Measurements from ENCODE around the gene SRCAP. TPM values are rescaled to one million over a fixed set of nuclear protein-coding genes. Genes with fewer than 3 reads are reported as not detected.
A peak's percentile ranks its signal among the peaks of the same experiment; 100 is the strongest.

SRCAP gene
- total RNA-seq, 1 experiment from 2014 or later: 116 TPM

- Histone ChIP-seq H3K79me2 (ENCODE audit: low read depth) (peaks cover 12% of the 10 kb centered on the region), H3K4me1 (replicated peaks; ENCODE audit: insufficient read depth) (peaks cover 17% of the 10 kb centered on the region), H3K4me2 (peak overlapping the region; percentile 86; the same call in 1 of the 2 replicates), H3K4me3 (no peak overlapping the region), H2AFZ (no peak overlapping the region), H3F3A (ENCODE audit: insufficient read depth, low read depth) (peaks cover 26% of the 10 kb centered on the region), H3K9me3 (ENCODE audit: insufficient read depth, low read depth) (no peaks in the 10 kb centered on the region), H3K36me3 (ENCODE audit: low read depth) (no peaks in the 10 kb centered on the region), H3K27me3 (ENCODE audit: insufficient read depth, low read depth) (no peaks in the 10 kb centered on the region), H3K27ac (no peak overlapping the region), H3K9me2 (ENCODE audit: insufficient read depth) (no peaks in the 10 kb centered on the region), H4K20me1 (ENCODE audit: insufficient read depth) (no peaks in the 10 kb centered on the region)
- intact Hi-C loops (cut with micrococcal nuclease; ENCODE audit: unreplicated experiment): loop anchor here (5.0 to 10.0 kb wide), 3 partner anchors 245 to 802 kb away; partner anchors contain the start of genes ARMC5, CTF1, TBX6 and YPEL3
- TF ChIP-seq CTCF (conservative IDR thresholded peaks at IDR 0.05) (no peak), EZH2 (IDR thresholded peaks at IDR 0.05; ENCODE audit: low read depth) (no peak)
- no TSS peak for BruUV-seq (replicated peaks)
- CTCF ChIA-PET: no interaction called here
- POLR2A ChIA-PET (ENCODE audit: unreplicated experiment): no interaction called here
- DNase-seq: no peak
Observed at GRCh38 chr16:30652718-30653117, 46.3 kb upstream of the SRCAP start.

GRCh38 chr16:30654856-30655255 is 44.1 kb upstream of the SRCAP start:
- no peak for TF ChIP-seq EZH2 (IDR thresholded peaks at IDR 0.05; ENCODE audit: low read depth)
- TF ChIP-seq CTCF (conservative IDR thresholded peaks at IDR 0.05): no peak

GRCh38 chr16:30655815-30656347 is 43.1 kb upstream of the SRCAP start:
- H4K20me1 ChIP-seq (ENCODE audit: insufficient read depth): peaks cover 5% of the 10 kb centered on the region; the same call in 1 of the 2 replicates
- no peaks in the 10 kb centered on the region for H3K9me2 ChIP-seq (ENCODE audit: insufficient read depth)
- POLR2A ChIA-PET (ENCODE audit: unreplicated experiment): no interaction called here
- peaks cover 22% of the 10 kb centered on the region for H3K4me1 ChIP-seq (replicated peaks; ENCODE audit: insufficient read depth)
- H3K36me3 ChIP-seq (ENCODE audit: low read depth): no peaks in the 10 kb centered on the region
- no peak overlapping the region for H3K4me3 ChIP-seq
- H3K9me3 ChIP-seq (ENCODE audit: insufficient read depth, low read depth): no peaks in the 10 kb centered on the region
- no TSS peak for BruUV-seq (replicated peaks)
- intact Hi-C loops (cut with micrococcal nuclease; ENCODE audit: unreplicated experiment): loop anchor here (5.0 to 10.0 kb wide), 4 partner anchors 544 to 799 kb away; partner anchors contain the start of genes ALDOA, ARMC5, GDPD3 and TBX6
- no peak overlapping the region for H3K27ac ChIP-seq
- peaks cover 26% of the 10 kb centered on the region for H3K79me2 ChIP-seq (ENCODE audit: low read depth)
- DNase-seq: no peak
- CTCF ChIA-PET: no interaction called here
- peaks cover 31% of the 10 kb centered on the region for H3F3A ChIP-seq (ENCODE audit: insufficient read depth, low read depth)
- TF ChIP-seq EZH2 (IDR thresholded peaks at IDR 0.05; ENCODE audit: low read depth) (no peak), CTCF (conservative IDR thresholded peaks at IDR 0.05) (no peak)
- no peaks in the 10 kb centered on the region for H3K27me3 ChIP-seq (ENCODE audit: insufficient read depth, low read depth)
- H2AFZ ChIP-seq: no peak overlapping the region
- no peak overlapping the region for H3K4me2 ChIP-seq

More at GRCh38 chr16:30654856-30655255, 44.1 kb upstream of the SRCAP start:
- no peak for DNase-seq
- Histone ChIP-seq H4K20me1 (ENCODE audit: insufficient read depth) (no peaks in the 10 kb centered on the region), H3K9me3 (ENCODE audit: insufficient read depth, low read depth) (no peaks in the 10 kb centered on the region), H3F3A (ENCODE audit: insufficient read depth, low read depth) (peaks cover 32% of the 10 kb centered on the region), H3K4me2 (no peak overlapping the region), H2AFZ (no peak overlapping the region), H3K4me3 (no peak overlapping the region), H3K27ac (no peak overlapping the region), H3K4me1 (replicated peaks; ENCODE audit: insufficient read depth) (peaks cover 17% of the 10 kb centered on the region), H3K9me2 (ENCODE audit: insufficient read depth) (no peaks in the 10 kb centered on the region), H3K27me3 (ENCODE audit: insufficient read depth, low read depth) (no peaks in the 10 kb centered on the region), H3K79me2 (ENCODE audit: low read depth) (peaks cover 16% of the 10 kb centered on the region), H3K36me3 (ENCODE audit: low read depth) (no peaks in the 10 kb centered on the region)
- CTCF ChIA-PET: no interaction called here
- POLR2A ChIA-PET (ENCODE audit: unreplicated experiment): no interaction called here
- intact Hi-C loops (cut with micrococcal nuclease; ENCODE audit: unreplicated experiment): loop anchor here (5.0 to 10.0 kb wide), 5 partner anchors 242 to 800 kb away; partner anchors contain the start of genes ALDOA, ARMC5, CTF1 and GDPD3
- BruUV-seq (replicated peaks): no TSS peak

All from PC-9 (cell line).